ENCODE results near the gene SDHB.

SDHB gene

GRCh38 chr1:16969057-16969611 is 84.7 kb downstream of the SDHB start:
- DNase-seq (ENCODE audit: low spot score) = no peak
